Cardiac muscle cell (in vitro differentiated cells and primary cell): ENCODE measurements around the gene SEMA5A. TPM values are rescaled to one million over a fixed set of nuclear protein-coding genes. Genes with fewer than 3 reads are reported as not detected.

Experiments used
- DNase-seq, 2 donors: peaks; one replicate each; pipeline versions ENCODE4 v3.0.0 to v3.0.0-alpha.2; 2010 to 2017; ENCODE audit warnings: low read depth in 1 of 2, low spot score in 1 of 2
- H3K27ac ChIP-seq: fragments of 200-600 bp; sonication (generic); 2 replicates; pipeline ENCODE4 v1.5.1; 2016
- H3K27me3 ChIP-seq: fragments of 200-600 bp; sonication (generic); 2 replicates; pipeline ENCODE4 v1.6.0; 2016; ENCODE audit warnings: control low read depth
- H3K36me3 ChIP-seq: fragments of 200-600 bp; sonication (generic); 2 replicates; pipeline ENCODE4 v1.5.1; 2016; ENCODE audit warnings: control low read depth
- H3K4me1 ChIP-seq: fragments of 200-600 bp; sonication (generic); 2 replicates; pipeline ENCODE4 v1.8.1; 2017; ENCODE audit warnings: low read depth, mild to moderate bottlenecking, mixed run types
- H3K4me3 ChIP-seq: fragments of 200-600 bp; sonication (generic); 2 replicates; pipeline ENCODE4 v1.5.1; 2016; ENCODE audit warnings: mild to moderate bottlenecking
- H3K9me3 ChIP-seq: fragments of 200-600 bp; sonication (generic); 2 replicates; pipeline ENCODE4 v1.5.1; 2017; ENCODE audit warnings: low read depth, mild to moderate bottlenecking, control low read depth
- CTCF ChIP-seq: IDR thresholded peaks from 2 replicates; pipeline ENCODE4 v1.5.1; 2012; ENCODE audit warnings: low read depth, mild to moderate bottlenecking, low read length
- polyA plus RNA-seq: library from polyadenylated mRNA; unstranded; fragments of >200 nt; fragmentation: Nextera tagmentation; extraction: Ambion mirVana; gene quantifications from 2 replicates; pipeline ENCODE4 v1.2.1, GENCODE V29; 2016
- total RNA-seq: library from RNA; depleted of rRNA; stranded (reverse); fragments of >200 nt; gene quantifications from 2 replicates; pipeline ENCODE4 v1.2.3, GENCODE V29; 2016

The SEMA5A gene
- total and polyA plus RNA-seq, 2 experiments from 2014 or later = 15.7 to 16.6 TPM

- H3K27me3 ChIP-seq = no peaks in the 10 kb centered on the region
- TF ChIP-seq CTCF = no peak
- peaks cover 3% of the 10 kb centered on the region for H3K4me1 ChIP-seq
- H3K9me3 ChIP-seq = no peaks in the 10 kb centered on the region
- no peak for DNase-seq
- no peak overlapping the region for H3K4me3 ChIP-seq
- no peaks in the 10 kb centered on the region for H3K36me3 ChIP-seq
- H3K27ac ChIP-seq = no peak overlapping the region
These were observed 282.2 kb downstream of the SEMA5A start for GRCh38 chr5:9263656-9264055.

- Histone ChIP-seq H3K27me3 (no peaks in the 10 kb centered on the region), H3K27ac (no peak overlapping the region), H3K36me3 (no peaks in the 10 kb centered on the region), H3K9me3 (no peaks in the 10 kb centered on the region), H3K4me1 (no peaks in the 10 kb centered on the region), H3K4me3 (no peak overlapping the region)
- DNase-seq = peak in 1 of 2 donors; percentile 7
- TF ChIP-seq CTCF = no peak
These were observed 294.4 kb downstream of the SEMA5A start for GRCh38 chr5:9251379-9251980.

GRCh38 chr5:9249231-9249630 lies 296.6 kb downstream of the SEMA5A start:
- Histone ChIP-seq H3K4me3 (no peak overlapping the region), H3K27ac (no peak overlapping the region), H3K36me3 (no peaks in the 10 kb centered on the region), H3K27me3 (no peaks in the 10 kb centered on the region), H3K9me3 (no peaks in the 10 kb centered on the region), H3K4me1 (peaks cover 4% of the 10 kb centered on the region)
- TF ChIP-seq CTCF = no peak
- peak in 1 of 2 donors; percentile 7 for DNase-seq

- no peak overlapping the region for H3K4me3 ChIP-seq
- no peaks in the 10 kb centered on the region for H3K36me3 ChIP-seq
- no peak for TF ChIP-seq CTCF
- DNase-seq = peak in 1 of 2 donors; percentile 59
- H3K4me1 ChIP-seq = peaks cover 4% of the 10 kb centered on the region
- no peaks in the 10 kb centered on the region for H3K9me3 ChIP-seq
- H3K27ac ChIP-seq = no peak overlapping the region
- H3K27me3 ChIP-seq = no peaks in the 10 kb centered on the region
These were observed 300.8 kb downstream of the SEMA5A start for GRCh38 chr5:9245071-9245470.

GRCh38 chr5:9244417-9244816 lies 301.5 kb downstream of the SEMA5A start:
- peak; percentile 15 to 32 for DNase-seq
- Histone ChIP-seq H3K9me3 (no peaks in the 10 kb centered on the region), H3K36me3 (no peaks in the 10 kb centered on the region), H3K27me3 (no peaks in the 10 kb centered on the region), H3K27ac (no peak overlapping the region), H3K4me1 (peaks cover 4% of the 10 kb centered on the region), H3K4me3 (no peak overlapping the region)
- no peak for TF ChIP-seq CTCF
